ELF-1 (cell line): Measurements from ENCODE around the gene CBR3.
"Not testable (repeated sequence)": the region's sequence is repeated elsewhere in the genome, so short reads cannot be mapped to it uniquely, and the experiment has no call there.

Experiments used
- DNase-seq: peaks from one replicate; pipeline ENCODE4 v3.0.0-alpha.2; 2016; ENCODE audit warnings: low read depth, low spot score

The CBR3 gene

GRCh38 chr21:36117286-36117741 lies 17.6 kb upstream of the CBR3 start:
- no peak for DNase-seq

GRCh38 chr21:36120304-36120888 lies 14.5 kb upstream of the CBR3 start:
- DNase-seq, result no peak

DNA sequence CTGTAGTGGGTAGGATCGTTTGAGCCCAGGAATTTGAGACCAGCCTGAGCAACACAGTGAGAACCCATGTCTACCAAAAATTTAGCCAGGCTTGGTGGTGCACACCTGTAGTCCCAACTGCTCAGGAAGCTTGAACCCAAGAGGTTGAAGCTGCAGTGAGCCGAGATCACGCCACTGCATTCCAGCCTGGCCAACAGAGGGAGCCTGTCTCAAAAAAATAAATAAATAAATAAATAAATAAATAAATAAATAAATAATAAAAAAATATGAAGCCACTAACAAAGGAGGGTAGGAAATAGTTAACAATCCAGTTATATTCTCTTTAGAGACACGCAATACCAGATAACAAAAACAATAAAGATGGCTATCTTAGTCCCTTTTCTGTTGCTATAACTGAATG lies 11.9 kb upstream of the CBR3 start:
- no peak for DNase-seq

- DNase-seq, result no peak
These were observed 10.5 kb upstream of the CBR3 start for GRCh38 chr21:36124395-36124794.

DNA sequence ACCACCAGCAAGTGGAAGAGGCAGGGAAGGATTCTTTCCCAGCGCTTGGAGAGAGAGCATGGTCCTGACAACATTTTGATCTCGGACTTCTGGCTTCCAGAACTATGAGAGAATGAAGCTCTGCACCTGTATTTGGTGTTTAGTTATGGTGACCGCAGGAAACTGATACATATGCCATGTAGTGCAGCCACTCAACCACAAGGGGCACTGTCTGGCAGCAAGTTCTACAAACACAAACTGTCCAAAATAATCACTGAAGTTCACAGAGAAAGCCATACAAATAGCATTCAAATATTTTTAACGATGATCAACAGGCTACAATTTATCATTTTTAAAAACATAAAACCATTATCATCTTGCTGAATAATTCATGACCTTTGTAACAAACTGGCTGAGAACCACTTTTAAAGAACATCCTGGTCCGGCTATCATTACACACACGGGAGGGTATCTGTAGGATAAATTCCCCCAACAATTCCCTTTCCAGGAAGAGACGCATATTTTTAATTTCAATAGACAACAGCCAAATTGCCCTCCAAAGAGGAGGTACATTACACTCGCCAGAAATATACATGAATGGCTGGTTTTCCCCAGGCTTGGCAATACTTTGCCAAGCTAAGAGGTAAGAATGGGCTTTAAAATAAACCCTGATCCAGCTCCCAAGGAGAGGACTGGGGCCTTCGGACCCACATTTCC lies 9.2 kb upstream of the CBR3 start:
- DNase-seq, result no peak

DNA sequence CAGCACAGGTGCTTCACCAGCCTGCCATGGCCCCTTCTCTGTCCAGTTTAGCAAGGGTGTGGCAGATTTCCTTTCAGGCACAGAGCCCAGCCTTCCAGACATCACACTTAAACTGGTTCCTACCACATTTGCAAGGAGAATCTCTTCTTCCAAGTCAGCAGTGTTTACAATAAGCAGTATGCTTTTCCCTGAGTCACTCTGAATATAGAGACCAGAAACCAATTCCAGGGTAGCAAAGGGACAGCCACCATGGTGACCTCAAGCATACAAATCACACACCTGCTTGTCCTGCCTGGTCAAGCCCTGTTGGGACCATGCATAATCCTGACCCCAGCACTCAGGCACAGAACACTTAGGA lies 8.7 kb upstream of the CBR3 start:
- no peak for DNase-seq

DNA sequence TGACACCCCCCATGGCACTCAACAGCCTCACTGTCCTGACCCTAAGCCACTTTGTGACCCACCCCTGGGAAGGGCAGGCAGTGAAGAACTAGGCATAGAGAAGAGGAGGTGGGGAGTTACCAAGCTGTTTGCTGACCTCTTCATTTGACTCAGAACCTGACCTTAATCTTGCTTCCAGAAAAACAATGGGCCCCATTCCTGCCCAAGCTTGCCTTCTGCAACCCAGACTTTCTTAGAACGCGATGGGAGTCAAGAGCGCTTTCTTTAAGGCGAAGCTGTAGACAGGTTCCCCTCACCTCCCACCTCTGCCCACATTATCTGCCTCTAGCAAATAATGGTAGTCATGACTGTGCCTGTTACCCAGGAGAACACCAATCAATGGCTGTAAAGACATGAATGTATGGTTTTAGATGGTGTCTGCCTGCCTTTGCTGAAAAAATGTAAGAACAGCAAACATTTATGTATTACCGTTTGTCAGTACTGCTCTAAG lies 8.2 kb upstream of the CBR3 start:
- DNase-seq, result no peak

GRCh38 chr21:36127250-36127904 lies 7.5 kb upstream of the CBR3 start:
- no peak for DNase-seq

DNA sequence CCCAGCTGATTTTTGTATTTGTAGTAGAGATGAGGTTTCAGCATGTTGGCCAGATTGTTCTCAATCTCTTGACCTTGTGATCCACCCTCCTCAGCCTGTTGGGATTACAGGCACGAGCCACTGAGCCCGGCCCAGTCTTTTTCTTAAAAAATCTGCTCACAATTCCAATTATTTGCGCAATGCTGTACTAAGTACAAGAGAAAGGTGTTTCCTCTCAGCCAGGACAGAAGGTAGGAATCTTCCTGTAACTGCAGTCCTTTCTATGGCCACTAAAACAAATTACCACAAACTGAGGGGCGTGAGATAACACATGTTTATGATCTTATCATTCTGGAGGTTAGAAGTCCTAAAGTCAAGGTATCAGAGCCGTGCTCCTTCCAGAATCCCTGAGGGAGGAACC lies 6.9 kb upstream of the CBR3 start:
- no peak for DNase-seq

DNA sequence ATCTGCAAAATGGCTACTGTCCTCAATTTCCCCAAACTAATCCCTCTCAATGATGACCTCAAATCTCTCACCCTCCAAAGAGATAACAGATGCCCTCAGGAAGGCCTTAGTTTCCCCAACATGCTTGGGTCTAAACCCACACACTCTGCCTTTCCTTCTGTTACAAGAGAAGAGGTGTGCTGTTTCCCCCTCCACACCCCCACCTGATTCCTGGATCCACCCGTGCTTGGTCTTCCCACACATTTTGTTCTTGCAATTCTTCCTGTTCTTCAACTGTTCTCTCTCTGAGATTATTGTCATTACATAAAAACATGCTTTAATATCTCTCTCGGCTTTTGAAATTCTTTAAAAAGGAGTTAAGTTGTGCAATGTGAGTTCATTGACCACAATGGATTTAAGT lies 5.7 kb upstream of the CBR3 start:
- no peak for DNase-seq

DNA sequence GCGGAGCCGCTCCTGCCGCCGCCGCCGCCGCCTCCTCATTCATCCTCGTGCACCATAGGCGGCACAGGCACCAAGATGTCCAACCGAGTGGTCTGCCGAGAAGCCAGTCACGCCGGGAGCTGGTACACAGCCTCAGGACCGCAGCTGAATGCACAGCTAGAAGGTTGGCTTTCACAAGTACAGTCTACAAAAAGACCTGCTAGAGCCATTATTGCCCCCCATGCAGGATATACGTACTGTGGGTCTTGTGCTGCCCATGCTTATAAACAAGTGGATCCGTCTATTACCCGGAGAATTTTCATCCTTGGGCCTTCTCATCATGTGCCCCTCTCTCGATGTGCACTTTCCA lies 4.5 kb upstream of the CBR3 start:
- not testable (repeated sequence) for DNase-seq

GRCh38 chr21:36130839-36131238 lies 4.0 kb upstream of the CBR3 start:
- not testable (repeated sequence) for DNase-seq

- no peak for DNase-seq
These were observed 2.2 kb upstream of the CBR3 start for GRCh38 chr21:36132696-36133095.

- DNase-seq, result peak; percentile 74
These were observed 668 bp downstream of the CBR3 start for GRCh38 chr21:36135391-36136102.

- not testable (repeated sequence) for DNase-seq
These were observed 4.9 kb downstream of the CBR3 start for GRCh38 chr21:36139791-36140190.

- peak; percentile 90 for DNase-seq
These were observed 6.6 kb downstream of the CBR3 start for GRCh38 chr21:36141513-36141925.

GRCh38 chr21:36144233-36144632 lies 9.4 kb downstream of the CBR3 start:
- DNase-seq, result not testable (repeated sequence)

DNA sequence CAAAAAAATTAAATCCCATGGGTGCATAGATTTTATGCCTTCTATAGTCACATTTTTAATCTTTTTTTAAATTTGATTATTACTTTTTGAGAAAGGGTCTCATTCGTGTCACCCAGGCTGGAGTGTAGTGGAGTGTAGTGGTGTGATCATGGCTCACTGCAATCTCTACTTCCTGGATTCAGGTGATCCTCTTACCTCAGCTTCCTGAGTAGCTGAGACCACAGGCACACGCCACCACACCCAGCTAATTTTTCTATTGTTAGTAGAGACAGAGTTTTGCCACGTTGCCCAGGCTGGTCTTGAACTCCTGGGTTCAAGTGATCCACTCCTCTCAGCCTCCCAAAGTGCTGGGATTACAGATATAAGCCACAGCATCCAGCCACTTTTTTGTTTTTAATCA lies 10.4 kb downstream of the CBR3 start:
- no peak for DNase-seq

DNA sequence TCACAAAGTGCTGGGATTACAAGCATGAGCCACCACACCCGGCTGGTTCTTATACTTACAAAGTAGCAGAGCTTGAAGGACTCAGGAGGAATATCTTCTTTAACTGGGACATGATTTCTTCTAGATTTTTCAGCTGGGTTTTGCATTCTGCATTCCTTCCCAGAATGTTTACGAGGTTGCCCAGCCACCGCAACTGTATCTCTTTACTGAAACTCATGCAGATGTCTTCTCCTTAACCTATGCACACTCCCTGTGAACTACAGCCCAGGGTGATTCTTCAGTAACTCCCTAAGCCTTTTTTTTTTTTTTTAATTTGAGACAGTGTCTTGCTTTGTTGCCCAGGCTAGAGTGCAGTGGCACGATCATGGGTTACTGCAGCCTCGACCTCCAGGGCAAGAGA lies 13.0 kb downstream of the CBR3 start:
- no peak for DNase-seq

DNA sequence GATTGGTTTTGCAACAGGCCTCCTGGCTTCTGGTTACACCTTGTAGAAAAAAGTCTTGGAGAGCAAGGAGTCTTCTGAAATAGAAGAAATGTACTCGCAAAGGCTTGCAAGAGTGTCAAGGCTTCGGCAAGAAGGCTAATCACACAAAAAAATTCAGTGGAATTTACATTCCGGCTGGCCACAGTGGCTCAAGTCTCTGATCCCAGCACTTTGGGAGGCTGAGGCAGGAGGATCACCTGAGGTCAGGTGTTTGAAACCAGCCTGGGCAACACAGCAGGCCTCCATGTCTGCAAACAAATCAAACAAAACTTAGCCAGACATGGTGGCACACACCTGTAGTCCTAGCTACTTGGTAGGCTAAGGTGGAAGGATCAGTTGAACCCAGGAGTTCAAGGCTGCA lies 14.0 kb downstream of the CBR3 start:
- DNase-seq, result no peak

DNA sequence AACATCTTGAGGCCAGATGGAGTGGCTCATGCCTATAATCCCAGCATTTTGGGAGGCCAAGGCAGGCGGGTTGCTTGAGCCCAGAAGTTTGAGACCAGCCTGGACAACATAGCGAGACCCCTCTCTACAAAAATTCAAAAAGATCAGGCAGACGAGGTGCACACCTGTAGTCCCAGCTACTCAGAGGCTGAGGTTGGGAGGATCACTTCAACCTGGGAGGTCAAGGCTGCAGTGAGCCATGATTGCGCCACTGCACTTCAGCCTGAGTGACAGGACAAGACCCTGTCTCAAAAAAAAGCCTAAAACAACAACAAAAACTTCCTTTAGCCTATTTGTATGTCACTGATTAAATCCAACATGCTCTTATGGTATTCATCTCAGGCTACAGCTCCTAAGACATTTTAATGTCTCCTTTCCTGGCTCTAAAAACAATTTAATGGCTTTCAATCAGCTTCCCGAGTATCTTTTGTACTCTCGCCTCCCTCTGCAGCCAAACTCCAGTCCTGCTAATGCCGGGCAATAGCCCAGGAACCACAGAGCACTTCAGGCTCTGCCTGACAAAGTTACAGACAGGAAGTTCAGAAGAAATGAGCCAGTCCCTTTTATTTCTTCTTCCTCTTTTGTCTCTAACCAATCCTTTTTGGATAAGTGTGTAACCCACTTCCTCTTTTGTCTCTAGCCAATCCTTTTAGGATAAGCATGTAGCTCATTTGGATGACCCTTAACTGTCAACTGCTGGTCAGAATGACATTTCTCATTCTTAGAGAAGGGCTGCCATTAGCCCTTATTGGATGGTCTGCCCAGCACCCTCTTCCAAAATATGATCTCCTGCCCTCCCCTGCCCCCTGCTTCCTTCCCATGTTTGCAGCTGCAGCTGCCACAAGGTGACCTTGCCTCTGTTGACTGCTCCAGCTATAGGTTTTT lies 15.2 kb downstream of the CBR3 start:
- DNase-seq, result no peak
